ENCODE results near the gene TRIM52.

Gene TRIM52

DNA sequence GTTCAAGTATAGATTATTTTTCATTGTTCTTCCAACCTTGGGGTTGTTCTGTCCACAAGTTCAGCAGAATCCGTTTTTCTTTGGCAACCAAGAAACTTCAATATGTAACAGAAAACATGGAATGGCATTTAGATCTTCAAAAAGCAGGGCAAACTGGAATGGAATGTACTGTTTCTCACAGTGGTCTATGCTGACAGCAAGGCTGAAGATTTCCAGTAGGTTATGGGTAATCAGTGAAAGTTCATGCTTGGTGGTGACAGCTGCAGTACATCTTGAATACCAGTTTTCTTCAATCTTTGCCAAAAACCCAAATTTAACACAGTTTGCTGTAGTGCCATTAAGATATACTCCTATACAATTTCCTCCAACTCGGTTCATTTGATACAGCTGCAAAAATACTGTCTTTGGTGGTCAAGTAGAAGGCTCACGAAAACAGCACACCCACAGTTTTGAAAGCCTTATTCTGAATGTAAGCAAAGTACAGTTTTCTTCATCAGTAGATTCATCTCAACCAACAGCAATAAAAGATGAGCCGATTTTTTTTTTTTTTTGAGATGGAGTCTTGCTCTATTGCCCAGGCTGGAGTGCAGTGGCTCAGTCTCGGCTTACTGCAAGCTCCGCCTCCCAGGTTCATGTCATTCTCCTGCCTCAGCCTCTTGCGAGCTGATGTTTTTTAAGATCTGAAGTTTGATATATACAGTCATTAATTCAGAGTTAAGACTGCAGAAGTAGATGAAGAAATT, 4.9 kb downstream of the TRIM52 start:
- DNase-seq = no peak

DNA sequence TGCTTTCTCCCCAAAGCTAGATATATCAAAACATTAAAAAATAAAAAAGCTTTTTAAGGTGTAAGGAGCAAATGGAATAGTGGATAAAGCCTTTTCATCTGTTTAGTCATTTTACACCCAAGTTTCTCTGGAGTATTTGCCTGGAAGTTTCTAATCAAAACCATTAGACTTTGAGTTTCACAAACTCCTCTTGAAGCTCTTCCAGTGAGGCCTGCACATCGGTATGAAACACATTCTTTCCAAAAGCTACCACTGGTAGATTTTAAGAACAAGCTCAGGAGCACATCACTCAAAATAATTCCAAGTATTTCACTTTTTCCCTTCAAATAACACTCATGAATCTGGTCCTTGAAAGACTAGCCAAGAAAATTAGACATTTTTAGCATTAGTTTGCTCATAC, 5.7 kb downstream of the TRIM52 start:
- no peak for DNase-seq

DNA sequence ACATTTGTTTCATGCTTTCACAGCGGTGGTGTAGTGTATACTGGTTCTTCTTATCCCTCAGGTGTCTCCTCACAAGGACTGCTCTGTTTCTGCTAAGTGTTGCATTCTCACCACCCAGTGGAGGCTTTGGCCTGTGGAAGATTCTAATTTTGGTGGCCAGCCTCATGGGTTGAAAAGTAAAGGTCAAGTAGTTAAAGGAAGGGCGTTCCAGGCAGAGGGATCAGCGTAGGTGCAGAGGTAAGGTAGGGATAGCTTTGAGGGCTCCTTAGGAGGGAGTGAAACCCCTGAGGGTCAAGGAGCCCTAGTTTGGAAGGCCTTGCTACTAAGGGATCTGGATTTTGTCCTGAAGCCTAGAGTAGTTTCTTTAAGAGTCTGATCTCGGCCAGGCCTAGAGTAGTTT, 12.7 kb downstream of the TRIM52 start:
- DNase-seq = no peak

GRCh38 chr5:181246276-181247049, 14.5 kb downstream of the TRIM52 start:
- no peak for DNase-seq

- DNase-seq = no peak
These were observed 15.3 kb downstream of the TRIM52 start for GRCh38 chr5:181245427-181246275.

DNA sequence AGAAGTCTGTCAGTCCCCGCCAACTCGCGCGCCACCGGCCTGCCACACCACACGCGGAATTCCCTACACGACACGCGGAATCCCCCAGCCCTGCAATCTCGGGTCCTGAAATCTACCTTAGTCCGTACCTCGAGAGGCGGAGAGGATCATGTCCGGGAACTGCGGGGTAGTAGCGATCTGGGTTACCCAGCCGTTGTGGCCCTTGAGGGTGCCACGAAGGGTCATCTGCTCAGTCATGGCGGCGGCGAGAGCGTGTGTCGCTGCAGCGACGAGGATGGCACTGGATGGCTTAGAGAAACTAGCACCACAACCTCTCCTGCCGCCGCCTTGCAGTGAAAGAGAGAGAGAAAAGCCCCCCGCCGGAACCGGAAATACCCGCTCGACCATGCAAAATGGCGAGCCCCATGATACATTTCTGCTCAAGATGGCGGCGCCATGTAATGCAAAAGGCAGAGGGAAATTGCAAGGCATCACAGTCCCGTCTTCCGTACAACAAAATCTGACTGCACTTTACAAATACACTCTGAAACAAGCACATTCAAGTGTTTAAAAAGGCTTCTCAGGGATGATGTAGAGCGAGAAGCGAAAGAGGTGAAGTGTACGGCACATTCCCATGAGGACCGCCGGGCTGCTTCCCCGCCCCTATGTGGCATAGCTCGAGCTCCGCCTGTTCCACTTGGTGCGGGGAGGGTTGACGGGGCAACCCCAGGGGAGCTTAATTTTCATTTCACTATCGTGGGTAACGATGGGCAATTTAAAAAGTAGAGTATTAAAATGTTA, 17.2 kb downstream of the TRIM52 start, which contains the start of gene RACK1:
Gene RACK1 (minus strand): TSS at position 343 of the 780 bp plus-strand sequence. CDS start 106 bp downstream, at position 237.
- DNase-seq = no peak

DNA sequence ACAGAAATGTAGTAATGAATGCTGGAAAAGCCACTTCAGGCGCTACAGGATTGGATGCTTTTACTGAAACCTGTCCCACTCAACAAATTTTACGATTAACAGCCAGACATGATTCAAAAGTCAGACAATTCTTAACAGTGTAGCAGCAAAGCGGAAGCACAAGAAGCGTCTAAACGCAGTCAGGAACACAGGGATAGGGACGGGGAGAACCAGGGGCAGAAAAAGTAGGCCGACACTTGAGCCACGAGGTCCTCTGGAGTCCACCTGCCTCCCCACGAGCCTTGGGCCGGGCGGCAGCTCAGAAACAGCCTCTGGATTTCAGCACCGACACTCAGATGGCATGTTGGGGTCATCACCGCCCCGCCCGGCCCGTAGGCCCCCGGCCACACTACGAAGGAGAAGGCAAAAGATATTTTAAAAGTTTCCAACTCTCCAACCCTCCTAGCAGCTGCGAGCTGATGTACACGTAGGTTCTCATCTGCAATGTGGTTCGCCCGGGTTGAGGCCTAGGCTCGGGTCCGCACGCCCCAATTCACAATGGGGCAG, 17.9 kb downstream of the TRIM52 start:
- DNase-seq = no peak

DNA sequence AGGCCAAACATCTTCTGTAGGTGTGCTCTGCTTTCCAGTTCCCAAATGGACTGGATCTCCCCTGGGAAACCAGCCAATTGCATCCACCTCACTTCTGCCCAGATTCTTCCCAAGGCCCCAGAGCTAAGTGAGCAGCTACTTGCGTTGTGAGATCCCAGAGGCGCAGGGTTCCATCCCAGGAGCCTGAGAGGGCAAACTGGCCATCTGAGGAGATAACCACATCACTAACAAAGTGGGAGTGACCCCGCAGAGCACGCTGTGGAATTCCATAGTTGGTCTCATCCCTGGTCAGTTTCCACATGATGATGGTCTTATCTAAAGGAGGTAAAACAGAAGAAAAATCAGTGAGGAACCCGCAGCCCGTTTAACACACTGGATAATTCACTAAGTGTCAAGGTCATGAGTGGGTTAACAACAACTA, 18.9 kb downstream of the TRIM52 start:
- DNase-seq = no peak

GRCh38 chr5:181241393-181241975, 19.5 kb downstream of the TRIM52 start:
- no peak for DNase-seq

- no peak for DNase-seq
These were observed 21.8 kb downstream of the TRIM52 start for GRCh38 chr5:181239062-181239663.

DNA sequence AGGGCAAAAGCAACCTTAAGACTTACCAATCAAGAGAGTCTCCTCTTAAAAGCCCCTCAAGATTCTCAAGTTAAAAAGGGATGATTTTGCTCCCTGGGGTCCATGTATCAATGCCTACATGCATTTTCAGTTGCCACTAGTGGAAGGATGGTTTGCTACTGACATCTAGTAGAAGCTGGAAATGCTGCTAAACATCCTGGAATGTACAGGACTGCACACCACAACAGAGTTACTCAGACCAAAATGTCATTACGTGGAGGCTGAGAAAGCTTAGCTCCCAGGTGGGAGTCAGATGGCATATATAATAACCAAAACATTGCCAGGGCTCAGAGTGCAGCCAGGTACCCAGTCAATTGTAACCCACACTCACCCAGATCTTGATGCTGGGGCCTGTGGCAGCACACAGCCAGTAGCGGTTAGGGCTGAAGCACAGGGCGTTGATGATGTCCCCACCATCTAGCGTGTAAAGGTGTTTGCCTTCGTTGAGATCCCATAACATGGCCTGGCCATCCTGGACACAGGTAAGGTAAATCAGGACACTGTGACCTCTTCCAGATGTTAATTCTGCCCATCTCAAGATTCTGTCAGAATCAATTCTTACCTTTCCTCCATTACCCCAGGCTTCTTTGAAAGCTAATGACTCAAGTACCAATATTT, 23.1 kb downstream of the TRIM52 start:
- DNase-seq = no peak

DNA sequence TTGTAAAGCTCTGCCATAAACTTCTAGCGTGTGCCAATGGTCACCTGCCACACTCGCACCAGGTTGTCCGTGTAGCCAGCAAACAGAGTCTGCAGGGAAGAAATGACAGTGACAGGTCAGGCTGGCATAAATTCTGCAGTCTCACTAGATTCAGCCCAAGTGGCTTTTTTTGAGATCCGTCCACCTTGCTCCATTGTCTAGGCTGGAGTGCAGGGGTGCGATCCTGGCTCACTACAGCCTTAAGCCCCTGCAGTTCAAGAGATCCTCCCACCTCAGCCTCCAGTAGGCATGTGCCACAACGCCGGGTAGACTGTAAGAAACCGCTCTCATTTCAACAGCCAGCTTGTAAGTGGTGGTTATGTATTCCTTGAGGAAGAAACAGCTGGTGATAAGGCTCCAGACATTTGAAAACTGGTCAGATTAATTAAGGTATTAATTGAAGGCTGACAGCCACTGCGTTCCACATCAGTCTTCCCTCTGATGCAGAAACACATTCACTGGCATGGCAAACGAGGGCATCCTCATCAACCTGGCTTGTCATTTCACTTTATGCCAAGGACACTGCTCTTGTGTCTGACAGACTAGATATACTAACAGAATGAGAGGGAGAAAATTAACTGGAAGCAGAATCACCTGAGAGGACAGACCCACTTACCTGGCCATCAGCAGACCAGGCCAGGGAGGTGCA, 23.8 kb downstream of the TRIM52 start:
- DNase-seq = no peak

GRCh38 chr5:181236471-181236870, 24.5 kb downstream of the TRIM52 start:
- DNase-seq = no peak

GRCh38 chr5:181235689-181236366, 25.1 kb downstream of the TRIM52 start:
- no peak for DNase-seq

DNA sequence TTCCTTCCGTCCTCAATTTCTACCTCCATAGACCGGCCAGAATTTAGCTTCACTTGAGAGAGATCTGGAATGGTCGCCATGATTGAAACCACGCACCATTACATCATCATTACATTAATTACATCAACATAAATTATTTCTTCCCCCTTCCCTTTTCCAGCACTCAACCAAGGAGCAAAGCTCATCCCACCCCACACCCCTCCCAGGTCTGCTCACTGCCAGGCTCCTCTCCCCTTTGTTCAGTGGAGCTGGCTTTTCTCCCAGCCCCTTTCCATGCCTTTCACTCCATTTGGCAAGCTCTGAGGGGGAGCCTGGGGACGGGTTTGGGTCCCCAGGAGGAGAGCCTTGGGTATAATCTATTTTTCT, 25.6 kb downstream of the TRIM52 start:
- no peak for DNase-seq

- DNase-seq = no peak
These were observed 26.3 kb downstream of the TRIM52 start for GRCh38 chr5:181234455-181235306.

DNA sequence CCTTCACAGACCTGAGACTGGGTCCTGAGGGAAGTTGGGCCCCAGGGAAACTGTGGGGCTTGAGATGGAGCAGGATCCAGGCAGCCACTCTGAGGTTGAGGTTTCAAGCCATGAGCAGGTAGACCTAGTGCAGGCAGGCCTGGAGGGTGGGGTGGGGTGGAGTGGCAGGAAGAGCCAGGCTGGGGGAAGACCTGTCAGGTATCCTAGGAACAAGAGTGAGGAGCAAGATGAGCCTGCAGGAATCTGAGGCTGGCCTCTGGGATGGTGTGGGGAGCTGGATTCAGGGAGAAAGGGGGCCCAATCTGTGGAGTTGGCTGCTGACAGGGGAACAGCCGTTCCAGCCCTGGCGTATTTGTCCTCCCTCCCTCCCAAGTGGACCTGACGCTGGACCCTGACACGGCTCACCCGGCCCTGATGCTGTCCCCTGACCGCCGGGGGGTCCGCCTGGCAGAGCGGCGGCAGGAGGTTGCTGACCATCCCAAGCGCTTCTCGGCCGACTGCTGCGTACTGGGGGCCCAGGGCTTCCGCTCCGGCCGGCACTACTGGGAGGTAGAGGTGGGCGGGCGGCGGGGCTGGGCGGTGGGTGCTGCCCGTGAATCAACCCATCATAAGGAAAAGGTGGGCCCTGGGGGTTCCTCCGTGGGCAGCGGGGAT, 27.0 kb downstream of the TRIM52 start:
- DNase-seq = no peak
